Measurements from ENCODE around the gene DKK3.

DKK3 gene

DNA sequence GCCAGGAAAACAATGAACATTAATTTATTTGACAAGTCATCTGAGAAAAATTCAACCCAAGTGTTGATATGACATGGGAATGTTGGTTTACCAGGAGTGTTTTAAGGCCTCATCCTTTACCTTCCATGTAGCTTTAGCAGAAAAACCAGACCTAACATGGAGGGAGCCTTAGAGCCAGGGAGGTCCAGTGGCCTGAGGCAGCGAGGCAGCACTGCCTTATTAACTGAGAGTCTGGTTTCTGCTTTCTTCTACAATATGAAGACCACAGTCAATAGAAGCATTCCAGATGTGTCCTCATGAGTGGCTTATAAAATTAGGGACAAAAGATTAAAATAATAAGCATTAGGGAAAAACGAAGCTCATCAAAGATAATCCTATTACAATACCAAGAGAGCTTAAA is 61.5 kb downstream of the DKK3 start:
- ATAC-seq (ENCODE audit: insufficient read depth, low read depth), result no peak
- H3K36me3 ChIP-seq (ENCODE audit: insufficient read depth, low read length), result peaks cover 92% of the 10 kb centered on the region
- TF ChIP-seq, protein P1, sequence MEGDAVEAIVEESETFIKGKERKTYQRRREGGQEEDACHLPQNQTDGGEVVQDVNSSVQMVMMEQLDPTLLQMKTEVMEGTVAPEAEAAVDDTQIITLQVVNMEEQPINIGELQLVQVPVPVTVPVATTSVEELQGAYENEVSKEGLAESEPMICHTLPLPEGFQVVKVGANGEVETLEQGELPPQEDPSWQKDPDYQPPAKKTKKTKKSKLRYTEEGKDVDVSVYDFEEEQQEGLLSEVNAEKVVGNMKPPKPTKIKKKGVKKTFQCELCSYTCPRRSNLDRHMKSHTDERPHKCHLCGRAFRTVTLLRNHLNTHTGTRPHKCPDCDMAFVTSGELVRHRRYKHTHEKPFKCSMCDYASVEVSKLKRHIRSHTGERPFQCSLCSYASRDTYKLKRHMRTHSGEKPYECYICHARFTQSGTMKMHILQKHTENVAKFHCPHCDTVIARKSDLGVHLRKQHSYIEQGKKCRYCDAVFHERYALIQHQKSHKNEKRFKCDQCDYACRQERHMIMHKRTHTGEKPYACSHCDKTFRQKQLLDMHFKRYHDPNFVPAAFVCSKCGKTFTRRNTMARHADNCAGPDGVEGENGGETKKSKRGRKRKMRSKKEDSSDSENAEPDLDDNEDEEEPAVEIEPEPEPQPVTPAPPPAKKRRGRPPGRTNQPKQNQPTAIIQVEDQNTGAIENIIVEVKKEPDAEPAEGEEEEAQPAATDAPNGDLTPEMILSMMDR (IDR thresholded peaks at IDR 0.05; ENCODE audit: borderline replicate concordance, extremely low read depth, low read length, poor library complexity, severe bottlenecking), result no peak
- TF ChIP-seq EZH2 (IDR thresholded peaks at IDR 0.05; ENCODE audit: borderline replicate concordance, low read depth, low read length, severe bottlenecking), result no peak

GRCh38 chr11:11946180-11946579 is 62.2 kb downstream of the DKK3 start:
- Histone ChIP-seq H3K36me3 (ENCODE audit: insufficient read depth, low read length) (peaks cover 92% of the 10 kb centered on the region), H3K4me2 (ENCODE audit: insufficient read depth, low read length) (no peak overlapping the region), H3K9me3 (ENCODE audit: insufficient read depth, low read length, severe bottlenecking) (no peaks in the 10 kb centered on the region), H3K4me1 (ENCODE audit: insufficient read depth, low read length) (no peaks in the 10 kb centered on the region), H3K9ac (ENCODE audit: low read depth, low read length) (no peak overlapping the region), H4K20me1 (ENCODE audit: insufficient read depth, low read length) (no peaks in the 10 kb centered on the region), H3K27me3 (ENCODE audit: insufficient read depth, low read length, poor library complexity) (no peaks in the 10 kb centered on the region), H2AFZ (ENCODE audit: low read depth, low read length) (no peak overlapping the region), H3K4me3 (ENCODE audit: low read depth in 1 of 2, low read length in 2 of 2) (no peak overlapping the region), H3K79me2 (ENCODE audit: insufficient read depth, low read length) (no peaks in the 10 kb centered on the region), H3K27ac (ENCODE audit: low read length) (no peak overlapping the region)
- TF ChIP-seq EZH2 (IDR thresholded peaks at IDR 0.05; ENCODE audit: borderline replicate concordance, low read depth, low read length, severe bottlenecking), result no peak
- TF ChIP-seq, protein P1 (IDR thresholded peaks at IDR 0.05; ENCODE audit: borderline replicate concordance, extremely low read depth, low read length, poor library complexity, severe bottlenecking), result no peak
- ATAC-seq (ENCODE audit: insufficient read depth, low read depth), result no peak
- no peak for DNase-seq

More for the DNA sequence above, 61.5 kb downstream of the DKK3 start:
- Histone ChIP-seq H3K4me1 (ENCODE audit: insufficient read depth, low read length) (no peaks in the 10 kb centered on the region), H3K27ac (ENCODE audit: low read length) (no peak overlapping the region), H3K4me3 (ENCODE audit: low read depth in 1 of 2, low read length in 2 of 2) (no peak overlapping the region), H3K9me3 (ENCODE audit: insufficient read depth, low read length, severe bottlenecking) (no peaks in the 10 kb centered on the region), H4K20me1 (ENCODE audit: insufficient read depth, low read length) (no peaks in the 10 kb centered on the region), H3K9ac (ENCODE audit: low read depth, low read length) (no peak overlapping the region), H2AFZ (ENCODE audit: low read depth, low read length) (no peak overlapping the region), H3K27me3 (ENCODE audit: insufficient read depth, low read length, poor library complexity) (no peaks in the 10 kb centered on the region), H3K79me2 (ENCODE audit: insufficient read depth, low read length) (no peaks in the 10 kb centered on the region), H3K4me2 (ENCODE audit: insufficient read depth, low read length) (no peak overlapping the region)
- no peak for DNase-seq

DNA sequence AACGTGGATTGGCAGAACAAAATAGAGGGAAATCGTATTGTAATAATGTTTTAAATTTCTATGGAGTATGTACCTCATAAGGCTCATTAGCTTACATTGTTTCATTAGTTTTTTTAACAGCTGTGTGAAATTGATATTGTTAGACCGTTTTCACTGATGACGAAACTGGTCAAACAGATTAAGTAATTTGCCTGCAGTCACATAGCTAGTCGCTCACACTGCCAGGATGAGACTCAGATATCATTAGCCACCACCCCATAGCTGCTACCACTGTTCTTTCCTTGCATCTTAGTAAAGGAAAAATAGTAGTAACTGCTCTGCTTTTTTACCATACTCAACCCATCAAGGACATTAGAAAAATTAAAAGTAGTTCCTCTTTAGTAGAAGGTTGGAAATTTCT is 64.0 kb downstream of the DKK3 start:
- Histone ChIP-seq H3K79me2 (ENCODE audit: insufficient read depth, low read length) (no peaks in the 10 kb centered on the region), H2AFZ (ENCODE audit: low read depth, low read length) (no peak overlapping the region), H3K36me3 (ENCODE audit: insufficient read depth, low read length) (peaks cover 84% of the 10 kb centered on the region), H3K4me2 (ENCODE audit: insufficient read depth, low read length) (no peak overlapping the region), H3K9ac (ENCODE audit: low read depth, low read length) (no peak overlapping the region), H3K9me3 (ENCODE audit: insufficient read depth, low read length, severe bottlenecking) (no peaks in the 10 kb centered on the region), H4K20me1 (ENCODE audit: insufficient read depth, low read length) (no peaks in the 10 kb centered on the region), H3K4me3 (ENCODE audit: low read depth in 1 of 2, low read length in 2 of 2) (no peak overlapping the region), H3K27me3 (ENCODE audit: insufficient read depth, low read length, poor library complexity) (no peaks in the 10 kb centered on the region), H3K4me1 (ENCODE audit: insufficient read depth, low read length) (no peaks in the 10 kb centered on the region), H3K27ac (ENCODE audit: low read length) (no peak overlapping the region)
- TF ChIP-seq EZH2 (IDR thresholded peaks at IDR 0.05; ENCODE audit: borderline replicate concordance, low read depth, low read length, severe bottlenecking), result no peak
- TF ChIP-seq, protein P1 (IDR thresholded peaks at IDR 0.05; ENCODE audit: borderline replicate concordance, extremely low read depth, low read length, poor library complexity, severe bottlenecking), result no peak
- DNase-seq (no peak), ATAC-seq (ENCODE audit: insufficient read depth, low read depth) (no peak)

- no peak overlapping the region for H3K9ac ChIP-seq (ENCODE audit: low read depth, low read length)
- H3K27ac ChIP-seq (ENCODE audit: low read length), result no peak overlapping the region
- peaks cover 83% of the 10 kb centered on the region for H3K36me3 ChIP-seq (ENCODE audit: insufficient read depth, low read length)
- TF ChIP-seq EZH2 (IDR thresholded peaks at IDR 0.05; ENCODE audit: borderline replicate concordance, low read depth, low read length, severe bottlenecking), result no peak
- TF ChIP-seq, protein P1 (IDR thresholded peaks at IDR 0.05; ENCODE audit: borderline replicate concordance, extremely low read depth, low read length, poor library complexity, severe bottlenecking), result no peak
- no peaks in the 10 kb centered on the region for H4K20me1 ChIP-seq (ENCODE audit: insufficient read depth, low read length)
- no peaks in the 10 kb centered on the region for H3K27me3 ChIP-seq (ENCODE audit: insufficient read depth, low read length, poor library complexity)
- H2AFZ ChIP-seq (ENCODE audit: low read depth, low read length), result no peak overlapping the region
- ATAC-seq (ENCODE audit: insufficient read depth, low read depth) (no peak), DNase-seq (no peak)
- no peaks in the 10 kb centered on the region for H3K79me2 ChIP-seq (ENCODE audit: insufficient read depth, low read length)
- no peak overlapping the region for H3K4me2 ChIP-seq (ENCODE audit: insufficient read depth, low read length)
- no peaks in the 10 kb centered on the region for H3K9me3 ChIP-seq (ENCODE audit: insufficient read depth, low read length, severe bottlenecking)
- no peak overlapping the region for H3K4me3 ChIP-seq (ENCODE audit: low read depth in 1 of 2, low read length in 2 of 2)
- H3K4me1 ChIP-seq (ENCODE audit: insufficient read depth, low read length), result no peaks in the 10 kb centered on the region
Measured at GRCh38 chr11:11942668-11943067, 65.8 kb downstream of the DKK3 start.
